Mesenchymal stem cell (in vitro differentiated cells and primary cell): ENCODE data around the gene COL4A2.

ENCODE experiments used
- DNase-seq: peaks from one replicate; pipeline ENCODE4 v3.0.0-alpha.2; 2013
- H2AFZ ChIP-seq: one replicate; pipeline ENCODE4 v1.6.1; 2013; ENCODE audit warnings: low read depth, mild to moderate bottlenecking, control low read depth, inconsistent platforms, low read length, moderate library complexity
- H2AK5ac ChIP-seq: 2 replicates; pipeline ENCODE4 v1.6.1; 2013; ENCODE audit warnings: low read length, moderate library complexity, mild to moderate bottlenecking, inconsistent platforms; ENCODE audit not compliant: severe bottlenecking
- H2BK120ac ChIP-seq: one replicate; pipeline ENCODE4 v1.6.1; 2013; ENCODE audit warnings: low read depth, mild to moderate bottlenecking, inconsistent platforms, low read length, moderate library complexity
- H2BK12ac ChIP-seq, 2 experiments: one replicate each; pipeline ENCODE4 v1.6.1; 2013; ENCODE audit warnings: inconsistent platforms in 2 of 2, low read length in 2 of 2, mild to moderate bottlenecking in 2 of 2, moderate library complexity in 2 of 2, control low read depth in 1 of 2
- H2BK15ac ChIP-seq: one replicate; pipeline ENCODE4 v1.6.1; 2013; ENCODE audit warnings: mild to moderate bottlenecking, low read depth, inconsistent platforms; ENCODE audit not compliant: poor library complexity, severe bottlenecking
- H2BK5ac ChIP-seq: 2 replicates; pipeline ENCODE4 v1.6.1; 2013; ENCODE audit warnings: low read depth, mild to moderate bottlenecking, low read length, control low read depth, inconsistent platforms; ENCODE audit not compliant: poor library complexity, severe bottlenecking
- H3K14ac ChIP-seq, 2 experiments: one replicate each; pipeline ENCODE4 v1.6.1; 2013; ENCODE audit warnings: inconsistent platforms in 2 of 2, low read length in 2 of 2, control low read depth in 1 of 2, mild to moderate bottlenecking in 1 of 2, moderate library complexity in 1 of 2
- H3K18ac ChIP-seq, 2 experiments: one replicate each; pipeline ENCODE4 v1.6.1; 2013; ENCODE audit warnings: inconsistent platforms in 2 of 2, low read length in 2 of 2, control low read depth in 1 of 2, low read depth in 1 of 2, mild to moderate bottlenecking in 1 of 2
- H3K23ac ChIP-seq, 2 experiments: one replicate each; pipeline ENCODE4 v1.6.1; 2013; ENCODE audit warnings: inconsistent platforms in 2 of 2, low read length in 2 of 2, mild to moderate bottlenecking in 2 of 2, moderate library complexity in 2 of 2, control low read depth in 1 of 2
- H3K27ac ChIP-seq: 2 replicates; pipeline ENCODE4 v1.5.1; 2013; ENCODE audit warnings: mild to moderate bottlenecking, moderate library complexity, low read length, control low read depth, inconsistent platforms; ENCODE audit not compliant: poor library complexity, severe bottlenecking
- H3K27me3 ChIP-seq, 2 experiments: 2 replicates each; pipeline versions ENCODE4 v1.6.1 to v1.7.0; 2013; ENCODE audit warnings: low read length in 2 of 2, mild to moderate bottlenecking in 2 of 2, moderate library complexity in 2 of 2, control low read depth in 1 of 2, inconsistent platforms in 1 of 2; ENCODE audit not compliant: control insufficient read depth in 1 of 2, insufficient read depth in 1 of 2
- H3K36me3 ChIP-seq, 2 experiments: 2 replicates each; pipeline versions ENCODE4 v1.6.1 to v1.7.0; 2013; ENCODE audit warnings: low read length in 2 of 2, control low read depth in 1 of 2, inconsistent platforms in 1 of 2, low read depth in 1 of 2, mild to moderate bottlenecking in 1 of 2; ENCODE audit not compliant: insufficient read depth in 2 of 2, control insufficient read depth in 1 of 2
- H3K4ac ChIP-seq, 2 experiments: one replicate each; pipeline ENCODE4 v1.6.1; 2013; ENCODE audit warnings: inconsistent platforms in 2 of 2, low read length in 2 of 2, mild to moderate bottlenecking in 2 of 2, moderate library complexity in 2 of 2, control low read depth in 1 of 2, low read depth in 1 of 2
- H3K4me1 ChIP-seq: 2 replicates; pipeline ENCODE4 v1.6.1; 2013; ENCODE audit warnings: low read depth, low read length, control low read depth; ENCODE audit not compliant: control insufficient read depth, insufficient read depth
- H3K4me2 ChIP-seq: 2 replicates; pipeline ENCODE4 v1.6.1; 2013; ENCODE audit warnings: low read length, mild to moderate bottlenecking, inconsistent platforms; ENCODE audit not compliant: poor library complexity, severe bottlenecking
- H3K4me3 ChIP-seq, 2 experiments: 2 replicates each; pipeline versions ENCODE4 v1.5.1 to v1.7.0; 2013; ENCODE audit warnings: low read length in 2 of 2, mild to moderate bottlenecking in 2 of 2, control low read depth in 1 of 2, low read depth in 1 of 2; ENCODE audit not compliant: insufficient read depth in 1 of 2
- H3K79me1 ChIP-seq: replicated peaks from 2 replicates; pipeline ENCODE4 v1.6.1; 2013; ENCODE audit warnings: mild to moderate bottlenecking, control low read depth, low read length, inconsistent platforms; ENCODE audit not compliant: poor library complexity, severe bottlenecking
- H3K9ac ChIP-seq: 2 replicates; pipeline ENCODE4 v1.7.0; 2013; ENCODE audit warnings: mild to moderate bottlenecking, low read length, moderate library complexity
- H3K9me3 ChIP-seq: 2 replicates; pipeline ENCODE4 v1.7.0; 2013; ENCODE audit warnings: mild to moderate bottlenecking, low read length; ENCODE audit not compliant: control insufficient read depth
- H4K8ac ChIP-seq: one replicate; pipeline ENCODE4 v1.6.1; 2013; ENCODE audit warnings: inconsistent platforms, mild to moderate bottlenecking, low read length, moderate library complexity
- H4K91ac ChIP-seq: one replicate; pipeline ENCODE4 v1.6.1; 2013; ENCODE audit warnings: mild to moderate bottlenecking, low read length, inconsistent platforms
- WGBS: methylation state at CpG from one replicate; pipeline ENCODE4 v1.1.7; 2013; ENCODE audit warnings: mixed read lengths; 5-methylcytosine and 5-hydroxymethylcytosine counted together

The COL4A2 gene

DNA sequence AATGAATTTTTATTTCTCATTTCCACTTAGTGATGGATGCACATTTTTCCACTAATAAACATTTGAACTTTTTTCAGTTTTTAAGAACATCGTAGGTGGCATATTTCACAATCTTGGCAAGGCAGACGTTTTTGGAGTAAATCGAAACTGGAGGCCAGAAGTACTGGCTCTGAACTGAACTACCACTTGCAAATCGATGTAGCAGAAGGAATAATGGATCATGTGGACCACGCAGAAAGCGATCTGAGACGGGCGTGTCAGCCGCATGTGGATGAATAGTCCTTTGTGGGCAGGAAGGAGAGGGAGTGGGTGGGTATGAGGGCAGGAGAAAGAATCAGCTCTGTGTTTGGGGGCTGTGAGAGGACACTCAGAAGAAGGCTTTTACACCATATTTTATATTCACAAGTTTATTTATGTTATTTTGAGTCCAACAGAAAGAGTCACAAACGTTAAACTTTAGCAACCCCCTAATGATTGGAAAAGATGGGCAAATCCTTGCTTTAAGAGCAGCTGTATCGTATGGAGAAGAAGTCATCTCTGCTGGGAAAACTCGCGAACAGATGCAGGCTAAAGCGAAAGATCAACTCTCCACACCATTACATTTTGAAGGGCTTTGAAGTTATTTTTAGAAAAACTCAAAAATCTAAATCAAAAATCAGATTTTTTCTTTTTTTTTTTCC, 90.5 kb downstream of the COL4A2 start:
- peak overlapping the region in 1 of 2 experiments; percentile 99 for H3K14ac ChIP-seq
- H2BK15ac ChIP-seq: no peak overlapping the region
- H3K23ac ChIP-seq: peak overlapping the region in 1 of 2 experiments; percentile 67
- H3K27me3 ChIP-seq: no peaks in the 10 kb centered on the region
- H2AK5ac ChIP-seq: peak overlapping the region; percentile 71
- no peak for DNase-seq
- H3K79me1 ChIP-seq: peaks cover 14% of the 10 kb centered on the region
- H3K9me3 ChIP-seq: no peaks in the 10 kb centered on the region
- H3K4me1 ChIP-seq: peaks cover 14% of the 10 kb centered on the region
- H2BK12ac ChIP-seq: peak overlapping the region; percentile 65 to 99
- H4K91ac ChIP-seq: peak overlapping the region; percentile 96
- H4K8ac ChIP-seq: peak overlapping the region; percentile 58
- peak overlapping the region; percentile 93 for H3K27ac ChIP-seq
- peak overlapping the region; percentile 61 for H2BK120ac ChIP-seq
- no peak overlapping the region for H3K4me2 ChIP-seq
- H3K18ac ChIP-seq: peak overlapping the region; percentile 93 to 94
- 76% methylated on average over 11 of the region's 14 CpGs for WGBS
- H2BK5ac ChIP-seq: no peak overlapping the region
- peak overlapping the region; percentile 82 to 100 for H3K4ac ChIP-seq
- peak overlapping the region; percentile 94 for H3K9ac ChIP-seq
- H3K4me3 ChIP-seq: peak overlapping the region in 1 of 2 experiments; percentile 68
- peaks cover 0 to 4% of the 10 kb centered on the region in 2 experiments for H3K36me3 ChIP-seq
- no peak overlapping the region for H2AFZ ChIP-seq

DNA sequence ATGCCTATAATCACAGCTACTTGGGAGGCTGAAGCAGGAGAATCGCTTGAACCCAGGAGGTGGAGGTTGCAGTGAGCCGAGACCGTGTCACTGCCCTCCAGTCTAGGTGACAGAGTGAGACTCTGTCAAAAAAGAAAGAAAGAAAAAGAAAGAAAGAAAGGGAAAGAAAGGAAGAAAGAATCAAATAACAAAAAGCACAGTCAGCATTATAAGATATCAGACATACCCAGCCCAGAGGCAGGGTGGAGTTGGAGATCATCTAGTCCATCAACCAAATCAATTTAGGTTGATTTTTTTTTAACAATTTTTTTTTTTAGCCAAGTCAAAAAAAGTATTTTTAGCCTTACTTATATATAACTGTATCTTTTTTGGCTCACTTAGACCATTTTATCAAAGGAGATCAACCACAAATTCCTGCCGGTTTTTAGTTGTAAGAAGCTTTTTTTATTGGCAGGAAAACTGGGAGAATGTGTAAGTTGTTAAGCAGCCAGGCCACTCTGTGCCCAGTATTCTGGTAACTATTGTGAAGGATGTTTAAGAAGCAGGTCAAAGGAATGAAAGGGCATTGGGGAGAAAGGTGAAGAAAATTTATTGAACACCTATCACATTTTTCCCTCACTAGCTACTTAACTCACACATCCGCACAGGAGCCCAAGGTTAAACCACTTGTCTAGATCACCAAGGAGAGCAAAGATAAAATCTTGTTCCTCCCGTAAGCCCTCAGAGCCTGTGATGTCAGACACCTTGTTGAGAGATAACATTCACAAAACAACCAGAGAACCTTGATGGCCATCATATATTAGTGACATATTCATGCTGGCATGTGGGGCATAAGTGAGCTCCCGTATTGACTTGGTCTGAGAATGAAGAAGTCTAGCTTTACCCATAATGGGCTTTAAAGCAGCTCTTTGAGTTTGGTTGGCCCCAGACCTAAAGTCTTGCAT, 91.8 kb downstream of the COL4A2 start:
- Histone ChIP-seq H3K23ac (no peak overlapping the region), H3K4me2 (no peak overlapping the region), H4K8ac (peak overlapping the region; percentile 35), H2AFZ (no peak overlapping the region), H3K9me3 (no peaks in the 10 kb centered on the region), H3K79me1 (peaks cover 16% of the 10 kb centered on the region), H4K91ac (peak overlapping the region; percentile 52), H2BK12ac (peak overlapping the region; percentile 50 to 57), H3K14ac (no peak overlapping the region), H2BK15ac (no peak overlapping the region), H3K36me3 (peaks cover 0 to 8% of the 10 kb centered on the region in 2 experiments), H3K27me3 (no peaks in the 10 kb centered on the region), H3K4ac (peak overlapping the region in 1 of 2 experiments; percentile 76), H2BK5ac (no peak overlapping the region), H3K18ac (peak overlapping the region; percentile 18 to 81), H2BK120ac (peak overlapping the region; percentile 97), H3K4me3 (no peak overlapping the region), H3K27ac (peak overlapping the region; percentile 25), H3K9ac (peak overlapping the region; percentile 94), H2AK5ac (peak overlapping the region; percentile 44), H3K4me1 (peaks cover 17% of the 10 kb centered on the region)
- 88% methylated on average over 7 of the region's 7 CpGs for WGBS
- peak; percentile 45 for DNase-seq

DNA sequence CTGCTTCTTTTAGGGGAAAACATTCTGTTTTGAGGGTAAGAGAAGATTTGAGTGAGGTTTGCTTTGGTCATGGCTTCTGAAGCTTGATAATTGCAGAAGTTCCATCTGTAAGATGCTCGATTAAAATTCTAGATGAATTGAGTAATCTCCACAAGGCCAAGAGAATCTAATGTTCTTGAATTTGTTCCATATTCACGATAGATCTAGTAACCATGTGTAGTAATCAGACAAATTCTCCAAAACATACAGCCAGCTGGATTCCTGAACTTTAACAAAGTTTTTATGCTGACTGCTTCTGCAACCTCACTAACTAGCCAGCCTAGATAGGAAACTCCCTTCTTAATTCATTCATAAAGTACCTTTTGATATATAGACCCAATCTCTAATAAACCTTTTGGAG, 92.7 kb downstream of the COL4A2 start:
- peaks cover 18% of the 10 kb centered on the region for H3K4me1 ChIP-seq
- H4K8ac ChIP-seq: no peak overlapping the region

More for the DNA sequence above, 92.7 kb downstream of the COL4A2 start:
- Histone ChIP-seq H3K36me3 (peaks cover 0 to 14% of the 10 kb centered on the region in 2 experiments), H3K27me3 (no peaks in the 10 kb centered on the region), H2BK120ac (no peak overlapping the region), H3K23ac (no peak overlapping the region), H3K9me3 (no peaks in the 10 kb centered on the region), H2AK5ac (no peak overlapping the region), H2BK5ac (no peak overlapping the region), H3K18ac (no peak overlapping the region), H4K91ac (no peak overlapping the region), H3K9ac (peak overlapping the region; percentile 70), H2AFZ (no peak overlapping the region), H3K4me3 (peak overlapping the region in 1 of 2 experiments; percentile 29), H2BK12ac (no peak overlapping the region), H3K79me1 (peaks cover 21% of the 10 kb centered on the region), H3K27ac (no peak overlapping the region), H3K14ac (no peak overlapping the region), H2BK15ac (no peak overlapping the region), H3K4me2 (no peak overlapping the region), H3K4ac (no peak overlapping the region)
- no peak for DNase-seq
- 98% methylated on average over 2 of the region's 2 CpGs for WGBS
